Measurements from ENCODE around the gene IFT74.
"Not testable (repeated sequence)": the region's sequence is repeated elsewhere in the genome, so short reads cannot be mapped to it uniquely, and the experiment has no call there.

IFT74 gene

DNA sequence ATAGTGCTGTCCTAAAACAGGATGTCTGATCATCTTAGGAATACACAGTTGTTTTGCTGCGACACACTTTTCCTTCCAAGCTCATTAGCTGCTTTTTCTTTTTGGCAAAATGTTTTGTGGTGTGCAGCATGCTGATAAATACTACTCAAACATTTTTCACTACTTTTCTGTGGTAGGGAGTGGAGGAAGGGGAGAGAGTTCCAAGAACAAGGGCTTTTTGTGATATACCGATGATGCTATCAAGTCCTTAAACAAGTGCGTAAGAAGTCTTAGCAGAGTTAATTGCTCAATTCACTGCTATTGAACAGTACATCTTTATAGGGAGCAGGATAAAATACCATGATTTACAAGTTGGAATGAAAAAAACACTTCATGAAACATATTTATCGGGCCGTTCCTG is 129.2 kb downstream of the IFT74 start:
- DNase-seq, result no peak

DNA sequence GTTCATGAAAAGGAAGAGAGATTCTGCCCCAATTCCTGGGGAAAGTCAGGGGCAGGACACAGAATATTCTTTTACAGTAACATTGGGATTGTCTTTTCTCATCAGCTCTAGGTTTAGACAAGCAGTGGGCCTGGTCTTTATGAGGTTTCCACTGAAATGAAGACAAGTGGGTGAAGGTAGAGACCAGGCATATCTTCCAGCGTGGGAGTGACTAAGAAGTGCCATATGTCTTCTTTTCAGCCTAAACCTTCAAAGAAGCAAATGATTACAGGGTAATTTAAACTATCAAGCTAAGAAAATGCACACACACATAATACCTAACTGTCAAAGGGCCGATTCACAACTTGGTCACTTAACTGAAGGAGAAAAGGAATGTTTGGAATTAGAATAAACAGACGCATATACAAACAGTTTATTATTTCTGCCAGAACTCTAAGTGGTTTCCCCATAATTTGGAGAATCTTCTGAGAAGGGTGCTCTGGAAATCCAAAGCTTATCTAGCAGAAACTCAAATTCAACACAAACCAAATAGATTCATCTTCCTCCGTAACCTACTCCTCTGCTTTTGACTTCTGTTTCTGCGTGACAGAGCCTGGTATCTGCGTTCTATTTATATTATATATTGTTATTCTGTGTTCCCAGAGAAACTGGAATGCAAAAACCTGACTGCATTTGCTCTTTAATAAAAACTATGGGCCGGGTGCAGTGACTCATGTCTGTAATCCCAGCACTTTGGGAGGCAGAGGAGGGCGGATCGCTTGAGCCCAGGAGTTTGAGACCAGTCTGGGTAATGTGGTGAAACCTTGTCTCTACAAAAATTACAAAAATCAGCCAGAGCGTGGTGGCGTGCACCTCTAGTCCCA is 130.8 kb downstream of the IFT74 start:
- no peak for DNase-seq

DNA sequence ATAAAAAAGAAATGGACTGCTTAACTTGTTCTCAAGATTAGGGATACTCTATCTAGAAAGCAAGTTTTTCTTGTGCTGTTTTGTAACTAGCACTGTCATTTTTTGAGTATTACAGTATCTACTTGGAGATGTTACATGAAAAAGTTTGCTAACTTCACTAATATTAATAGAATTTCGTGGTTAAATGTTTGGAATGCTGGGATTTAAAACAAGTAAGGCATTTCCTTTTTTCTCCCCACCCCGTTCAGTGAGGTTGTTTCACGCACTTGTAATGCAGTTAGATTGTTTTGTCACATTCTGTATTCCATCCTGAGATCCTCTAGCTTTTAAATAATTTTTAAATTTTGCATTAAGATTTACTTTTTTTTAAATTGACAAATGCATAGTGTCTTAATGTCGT is 132.8 kb downstream of the IFT74 start:
- no peak for DNase-seq

DNA sequence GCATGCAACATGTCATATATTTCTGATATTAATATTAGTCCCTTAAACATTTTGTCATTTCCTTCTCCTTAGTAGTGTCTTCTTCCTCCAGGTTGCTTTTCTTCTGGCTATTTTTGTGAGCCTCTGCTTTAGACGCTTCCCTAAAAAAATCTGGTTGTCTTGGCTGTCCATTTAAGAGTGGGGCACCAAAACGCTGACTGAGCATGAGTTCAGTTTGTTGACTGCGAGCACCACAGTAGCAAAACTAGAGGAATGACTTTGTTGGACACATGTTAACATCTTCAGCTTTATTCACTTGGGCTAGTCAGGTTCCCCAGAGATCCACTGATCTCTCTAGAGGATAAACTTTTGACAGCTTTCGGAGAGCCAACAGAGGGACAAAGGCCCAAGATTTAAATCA is 133.5 kb downstream of the IFT74 start:
- no peak for DNase-seq

DNA sequence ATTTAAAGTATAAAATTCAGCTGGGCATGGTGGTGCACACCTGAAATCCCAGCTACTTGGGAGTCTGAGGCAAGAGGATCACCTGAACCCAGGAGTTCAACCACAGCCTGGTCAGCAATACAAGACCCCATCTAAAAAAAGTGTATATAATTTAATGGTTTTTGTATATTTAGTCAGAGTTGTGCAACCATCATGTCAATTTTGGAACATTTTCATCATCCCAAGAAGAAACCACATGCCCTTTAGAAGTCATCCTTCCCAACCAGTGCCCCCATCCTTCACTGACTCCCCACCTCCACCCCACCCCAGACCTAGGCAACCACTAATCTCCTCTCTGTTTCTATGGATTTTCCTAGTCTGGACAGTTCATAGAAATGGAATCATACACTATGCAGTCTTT is 134.0 kb downstream of the IFT74 start:
- no peak for DNase-seq

DNA sequence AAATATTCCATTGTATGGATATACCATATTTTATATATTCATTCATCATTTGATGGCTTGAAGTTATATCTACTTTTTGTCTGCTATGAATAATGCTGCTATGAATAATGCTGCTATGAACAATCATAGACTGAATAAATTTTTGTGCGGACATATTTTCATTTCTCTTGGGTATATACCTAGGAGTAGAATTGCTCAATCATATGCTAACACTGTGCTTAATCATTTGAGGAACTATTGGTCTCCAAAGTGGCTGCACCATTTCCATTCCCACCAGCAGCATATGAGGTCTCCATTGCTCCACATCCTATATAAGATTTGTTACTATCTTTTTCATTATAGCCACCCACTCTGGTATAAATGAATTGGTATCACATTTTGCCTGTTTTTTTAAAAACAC is 134.5 kb downstream of the IFT74 start:
- DNase-seq, result no peak

DNA sequence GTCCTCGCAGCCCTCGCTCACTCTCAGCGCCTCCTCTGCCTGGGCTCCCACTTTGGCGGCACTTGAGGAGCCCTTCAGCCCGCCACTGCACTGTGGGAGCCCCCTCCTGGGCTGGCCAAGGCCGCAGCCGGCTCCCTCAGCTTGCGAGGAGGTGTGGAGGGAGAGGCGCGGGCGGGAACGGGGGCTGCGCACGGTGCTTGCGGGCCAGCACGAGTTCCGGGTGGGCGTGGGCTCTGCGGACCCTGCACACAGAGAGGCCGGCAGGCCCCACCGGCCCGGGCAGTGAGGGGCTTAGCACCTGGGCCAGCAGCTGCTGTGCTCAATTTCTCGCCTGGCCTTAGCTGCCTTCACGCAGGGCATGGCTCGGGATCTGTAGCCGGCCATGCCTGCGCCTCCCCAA is 136.3 kb downstream of the IFT74 start:
- not testable (repeated sequence) for DNase-seq

DNA sequence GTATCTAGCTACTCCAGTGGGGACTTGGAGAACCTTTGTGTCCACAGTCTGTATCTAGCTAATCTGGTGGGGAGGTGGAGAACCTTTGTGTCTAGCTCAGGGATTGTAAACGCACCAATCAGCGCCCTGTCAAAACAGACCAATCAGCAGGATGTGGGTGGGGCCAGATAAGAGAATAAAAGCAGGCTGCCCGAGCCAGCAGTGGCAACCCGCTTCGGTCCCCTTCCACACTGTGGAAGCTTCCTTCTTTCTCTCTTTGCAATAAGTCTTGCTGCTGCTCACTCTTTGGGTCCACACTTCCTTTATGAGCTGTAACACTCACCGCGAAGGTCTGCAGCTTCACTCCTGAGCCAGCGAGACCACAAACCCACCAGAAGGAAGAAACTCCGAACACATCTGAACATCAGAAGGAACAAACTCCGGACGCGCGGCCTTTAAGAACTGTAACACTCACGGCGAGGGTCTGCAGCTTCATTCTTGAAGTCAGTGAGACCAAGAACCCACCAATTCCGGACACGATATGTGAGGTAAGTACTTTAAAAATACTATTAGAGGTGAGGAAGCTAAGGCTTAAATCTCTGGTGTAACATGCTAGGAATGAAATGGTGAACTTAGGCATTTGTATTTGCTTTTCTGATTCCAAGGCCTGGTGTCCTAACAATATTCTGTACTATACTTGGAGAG is 137.3 kb downstream of the IFT74 start:
- not testable (repeated sequence) for DNase-seq

DNA sequence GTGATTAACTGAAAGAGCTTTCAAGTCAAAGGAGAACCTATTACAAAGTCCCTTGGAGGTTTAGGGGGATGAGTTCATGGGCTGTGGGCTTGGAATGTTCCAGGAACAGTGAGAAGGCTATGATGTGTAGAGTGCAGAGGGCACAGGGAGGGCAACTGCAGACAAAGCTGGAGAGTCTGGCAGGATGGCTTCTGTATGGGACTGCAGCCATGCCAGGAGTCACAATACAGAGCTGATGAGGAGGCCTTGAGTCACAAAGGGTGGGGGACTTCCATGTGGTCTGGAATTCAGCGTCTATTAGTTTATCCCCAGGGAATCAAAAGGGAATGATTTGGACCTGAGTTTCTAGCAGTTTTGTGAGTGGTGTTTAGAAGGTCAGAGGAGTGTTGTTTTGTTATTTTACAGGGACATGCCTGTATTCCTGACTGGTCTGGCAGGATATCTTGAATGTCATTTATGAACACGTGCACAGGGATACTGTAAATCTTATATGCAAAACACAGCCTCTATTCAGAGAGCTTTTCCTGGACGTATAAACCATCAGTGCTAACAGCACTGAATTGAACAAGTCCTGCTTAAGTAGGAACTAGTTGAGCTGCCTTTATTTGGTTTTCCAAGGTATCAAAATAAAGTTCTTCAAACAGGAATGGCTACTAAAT is 138.6 kb downstream of the IFT74 start:
- DNase-seq, result no peak

DNA sequence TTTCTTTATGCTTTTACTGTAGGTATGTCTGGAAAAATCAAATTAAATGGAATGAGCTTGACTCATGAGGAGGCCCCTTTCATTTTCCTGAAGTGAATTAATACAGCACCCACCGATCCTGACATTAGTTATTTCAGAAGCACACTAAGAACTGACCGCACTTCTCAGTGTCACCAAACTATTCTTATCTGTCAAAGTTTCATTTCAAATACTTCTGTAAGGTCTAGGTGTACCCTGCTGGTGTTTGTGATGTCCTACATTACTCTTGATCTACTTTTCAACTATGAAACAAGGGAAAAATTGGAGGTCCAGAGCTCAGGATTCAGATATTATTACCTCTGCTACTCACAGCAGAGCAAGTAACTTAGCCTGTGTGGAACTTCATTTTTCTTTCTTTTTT is 151.0 kb downstream of the IFT74 start:
- DNase-seq, result no peak

DNA sequence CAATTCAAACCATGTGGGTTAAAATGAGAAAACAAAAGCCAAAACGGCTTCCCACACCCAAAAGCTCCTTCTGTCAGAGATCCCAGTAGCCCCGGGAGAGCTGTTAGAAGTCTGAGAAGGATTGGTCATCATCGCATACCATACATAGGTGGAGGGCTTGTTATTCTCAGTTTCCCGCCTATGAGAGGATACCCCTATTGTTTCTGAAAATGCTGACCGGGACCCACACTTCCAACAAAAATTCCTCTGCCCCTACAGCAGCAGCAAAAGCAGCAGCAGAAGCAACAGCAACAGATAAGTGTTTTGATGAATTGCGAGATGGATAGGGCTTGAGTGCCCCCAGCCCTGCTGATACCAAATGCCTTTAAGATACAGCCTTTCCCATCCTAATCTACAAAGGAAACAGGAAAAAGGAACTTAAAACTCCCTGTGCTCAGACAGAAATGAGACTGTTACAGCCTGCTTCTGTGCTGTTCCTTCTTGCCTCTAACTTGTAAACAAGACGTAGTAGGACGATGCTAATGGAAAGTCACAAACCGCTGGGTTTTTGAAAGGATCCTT is 152.8 kb downstream of the IFT74 start, which contains the start of gene TEK:
Gene TEK (plus strand): TSS at position 245 of the 561 bp plus-strand sequence. CDS start 366 bp downstream, outside the sequence.
- DNase-seq, result no peak

DNA sequence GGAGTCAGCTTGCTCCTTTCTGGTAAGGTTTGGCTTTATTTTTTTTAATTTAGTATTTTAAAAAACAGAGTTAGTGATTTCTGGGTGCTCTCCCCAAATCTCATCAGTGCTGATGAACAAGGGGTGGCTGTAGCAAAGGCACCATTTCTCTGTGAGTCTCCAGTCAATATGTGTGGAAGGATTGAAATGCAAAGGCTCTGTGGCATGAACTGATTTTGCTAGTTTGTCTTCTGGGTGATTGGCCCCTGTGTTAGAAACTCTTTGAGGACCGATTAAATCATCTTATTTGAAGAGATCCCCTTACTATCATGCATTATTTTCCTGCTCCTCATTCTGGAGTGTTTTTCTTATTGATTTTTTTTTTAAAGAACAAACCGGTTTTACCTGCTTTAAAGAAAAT is 153.4 kb downstream of the IFT74 start:
- DNase-seq, result no peak

DNA sequence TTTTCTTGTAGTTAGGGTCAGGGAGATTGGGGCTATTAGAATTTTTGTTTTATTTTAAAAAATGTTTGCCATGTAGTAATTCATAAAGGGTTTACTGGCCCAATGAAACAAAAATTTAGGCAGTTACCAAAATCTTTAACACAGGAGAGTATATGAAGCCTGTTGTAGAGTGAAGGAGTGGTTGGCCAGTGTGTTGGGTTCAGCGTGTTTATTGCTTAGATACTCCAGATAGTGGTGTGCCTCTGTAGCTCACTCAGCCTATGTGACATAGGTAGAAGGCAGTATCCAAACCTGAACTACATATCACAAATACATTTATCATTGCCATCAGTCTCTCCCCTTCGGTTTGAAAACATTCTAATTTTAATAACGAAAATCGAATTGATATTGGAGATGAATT is 154.0 kb downstream of the IFT74 start:
- no peak for DNase-seq

DNA sequence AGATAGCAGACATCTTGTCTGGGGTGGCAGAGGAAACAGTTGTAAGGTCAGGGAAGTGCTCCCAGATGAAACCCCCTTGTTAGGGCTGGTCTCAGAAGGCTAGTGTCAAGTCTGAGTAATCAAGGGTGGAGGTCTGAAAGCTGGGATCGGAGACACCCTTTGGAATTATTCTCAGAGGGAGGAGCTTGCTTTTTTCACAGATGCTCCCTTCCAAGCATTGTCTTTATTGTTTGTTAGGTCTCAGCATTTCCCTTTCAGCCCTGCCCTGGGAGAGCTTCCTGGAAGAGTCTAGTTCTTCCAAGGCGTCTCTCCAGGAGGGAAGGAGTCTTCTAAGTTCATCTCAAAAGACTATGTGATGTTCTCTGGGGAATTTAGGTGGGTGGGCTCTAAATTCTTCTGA is 156.0 kb downstream of the IFT74 start:
- no peak for DNase-seq
